ENCODE data around the gene AIF1L.
"Not testable (repeated sequence)": the region's sequence is repeated elsewhere in the genome, so short reads cannot be mapped to it uniquely, and the experiment has no call there.

Gene AIF1L

DNA sequence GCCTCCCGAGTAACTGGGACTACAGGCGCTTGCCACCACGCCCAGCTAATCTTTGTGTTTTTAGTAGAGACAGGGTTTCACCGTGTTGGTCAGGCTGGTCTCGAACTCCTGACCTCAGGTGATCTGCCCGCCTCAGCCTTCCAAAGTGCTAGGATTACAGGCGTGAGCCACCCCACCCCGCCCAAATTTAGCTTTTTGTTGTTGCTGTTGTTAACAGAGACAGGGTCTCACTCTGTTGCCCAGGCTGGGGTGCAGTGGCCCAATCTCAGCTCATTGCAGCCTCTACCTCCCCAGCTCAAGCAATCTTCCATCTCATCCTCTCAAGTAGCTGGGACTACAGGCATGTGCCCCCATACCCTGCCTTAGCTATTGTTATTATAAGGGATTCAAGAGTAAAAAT is 3.5 kb downstream of the AIF1L start:
- DNase-seq: not testable (repeated sequence)

DNA sequence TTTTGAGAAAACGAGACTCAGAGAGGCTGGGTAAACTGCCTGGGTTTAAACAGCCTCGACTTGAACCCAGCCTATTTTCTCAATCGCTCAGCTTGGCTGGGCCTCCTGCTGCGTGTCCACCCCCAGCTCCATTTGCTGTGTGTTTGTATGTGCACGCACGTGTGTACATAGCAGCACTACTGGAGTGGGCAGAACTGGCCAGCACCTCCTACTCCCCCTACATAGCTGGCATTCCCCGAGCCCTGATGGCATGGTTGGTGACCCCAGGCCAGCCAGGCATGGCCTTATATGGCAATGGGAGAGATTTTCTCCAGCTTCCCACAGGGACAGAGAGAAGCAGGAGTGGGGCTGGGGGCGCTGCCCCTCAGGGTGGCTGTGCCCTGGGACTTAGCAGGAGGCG is 4.1 kb downstream of the AIF1L start:
- DNase-seq: no peak

DNA sequence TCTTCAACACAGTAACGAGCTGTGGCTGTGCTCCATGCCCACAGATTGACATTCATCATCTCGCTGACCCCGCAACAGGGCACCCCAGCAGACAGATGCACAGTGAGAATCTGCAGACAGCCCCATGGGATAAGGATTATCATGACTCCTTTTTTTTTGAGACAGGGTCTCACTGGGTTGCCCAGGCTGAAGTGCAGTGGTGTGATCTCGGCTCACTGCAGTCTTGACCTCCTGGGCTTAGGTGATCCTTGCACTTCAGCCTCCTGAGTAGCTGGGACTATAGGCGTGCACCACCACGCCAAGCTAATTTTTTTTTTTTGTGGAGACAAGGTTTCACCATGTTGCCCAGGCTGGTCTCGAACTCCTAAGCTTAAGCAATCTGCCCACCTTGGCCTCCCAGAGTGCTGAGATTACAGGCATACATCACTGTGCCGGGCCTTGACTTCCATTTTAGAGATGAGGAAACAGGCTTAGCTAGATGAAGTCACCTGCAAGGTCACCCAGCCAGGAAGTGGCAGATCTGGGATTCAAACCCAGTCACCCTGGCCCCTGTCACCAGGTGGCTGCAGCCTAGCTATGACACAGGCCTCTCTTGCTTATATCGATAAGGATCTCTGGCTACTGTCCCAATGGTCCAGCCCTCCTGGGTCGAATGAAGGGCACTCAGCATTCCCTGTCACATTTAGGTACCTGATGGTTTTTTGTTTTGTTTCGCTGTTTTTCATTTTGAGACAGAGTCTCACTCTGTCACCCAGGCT is 5.1 kb downstream of the AIF1L start:
- no peak for DNase-seq

DNA sequence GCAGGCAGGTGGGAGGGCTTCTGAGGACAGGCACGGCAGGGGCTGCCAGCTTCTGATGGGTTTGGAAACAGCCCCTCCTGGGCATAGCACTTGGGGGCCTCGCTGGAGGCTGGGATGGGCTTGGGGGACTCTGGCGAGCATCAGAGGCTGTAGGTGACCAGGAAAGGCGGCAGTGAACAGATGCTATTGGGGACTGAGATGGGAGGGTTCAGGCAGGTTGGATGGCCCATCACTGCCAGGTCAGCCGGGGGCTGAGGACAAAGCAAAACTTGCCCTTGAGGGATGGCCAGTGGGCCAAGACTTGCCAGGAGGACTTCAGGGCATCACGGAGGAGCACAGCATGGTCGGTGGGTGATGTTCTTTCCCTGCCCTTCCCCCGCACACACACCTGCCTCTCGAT is 6.7 kb downstream of the AIF1L start:
- DNase-seq: no peak

- no peak for DNase-seq
Observed at GRCh38 chr9:131103535-131103934, 7.2 kb downstream of the AIF1L start.

GRCh38 chr9:131104016-131104740 is 7.8 kb downstream of the AIF1L start:
- no peak for DNase-seq

DNA sequence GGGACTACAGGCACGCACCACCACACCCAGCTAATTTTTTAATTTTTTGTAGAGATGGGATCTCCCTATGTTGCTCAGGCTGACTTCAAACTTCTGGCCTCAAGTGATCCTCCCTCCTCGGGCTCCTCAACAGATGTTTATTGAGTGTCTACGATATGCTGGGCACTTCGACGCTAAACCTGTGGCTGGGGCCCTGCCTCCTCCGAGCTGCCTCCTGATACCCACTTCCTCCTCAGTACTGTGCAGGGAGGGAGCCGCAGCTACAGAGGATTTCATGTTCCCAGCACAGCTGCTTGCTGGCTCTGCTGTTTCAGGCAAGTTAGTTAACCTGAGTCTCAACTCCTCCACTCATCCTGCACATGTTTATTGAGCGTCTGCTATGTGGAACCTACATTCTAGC is 9.6 kb downstream of the AIF1L start:
- no peak for DNase-seq

- DNase-seq: no peak
Observed at GRCh38 chr9:131107760-131108159, 11.4 kb downstream of the AIF1L start.

- DNase-seq: no peak
Observed at GRCh38 chr9:131111186-131111853, 15.0 kb downstream of the AIF1L start.

GRCh38 chr9:131111854-131112311 is 15.6 kb downstream of the AIF1L start:
- DNase-seq: no peak

DNA sequence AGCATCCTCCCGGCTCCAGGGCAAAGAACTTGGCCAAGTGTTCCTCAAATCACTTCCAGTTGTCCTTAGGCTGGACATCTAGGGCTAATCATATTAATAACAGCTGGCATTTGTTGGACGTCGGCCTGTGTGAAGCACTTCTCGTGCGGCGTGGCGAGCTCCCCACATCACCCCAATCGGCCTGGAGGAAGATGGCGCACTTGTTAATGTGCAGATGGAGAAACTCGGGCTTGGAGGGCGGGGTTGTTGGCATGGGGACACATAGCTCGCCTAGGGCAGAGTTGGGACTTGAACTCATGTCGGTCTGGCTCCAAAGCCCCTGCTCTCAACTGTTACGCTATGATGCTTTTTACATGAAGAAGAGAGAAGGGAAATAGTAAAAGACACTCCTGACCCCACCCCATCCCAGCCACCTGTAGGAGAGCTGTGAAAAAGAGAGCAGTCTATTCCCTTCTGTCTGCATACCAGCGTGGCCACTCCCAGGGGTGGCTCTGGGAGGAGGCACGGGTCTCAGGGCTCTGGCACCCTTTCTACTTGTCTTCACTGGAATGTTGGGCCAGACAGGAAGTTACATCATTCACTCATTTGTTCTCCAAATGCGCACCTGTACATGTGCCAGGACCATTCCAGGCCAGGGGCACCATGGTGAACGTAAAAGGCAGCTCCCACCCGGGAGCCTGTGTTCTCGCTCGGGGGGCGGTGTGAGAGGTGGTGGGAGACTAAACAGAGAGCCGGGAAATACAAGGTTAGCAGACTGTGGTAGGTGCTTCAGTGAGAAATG is 16.2 kb downstream of the AIF1L start:
- DNase-seq: no peak

DNA sequence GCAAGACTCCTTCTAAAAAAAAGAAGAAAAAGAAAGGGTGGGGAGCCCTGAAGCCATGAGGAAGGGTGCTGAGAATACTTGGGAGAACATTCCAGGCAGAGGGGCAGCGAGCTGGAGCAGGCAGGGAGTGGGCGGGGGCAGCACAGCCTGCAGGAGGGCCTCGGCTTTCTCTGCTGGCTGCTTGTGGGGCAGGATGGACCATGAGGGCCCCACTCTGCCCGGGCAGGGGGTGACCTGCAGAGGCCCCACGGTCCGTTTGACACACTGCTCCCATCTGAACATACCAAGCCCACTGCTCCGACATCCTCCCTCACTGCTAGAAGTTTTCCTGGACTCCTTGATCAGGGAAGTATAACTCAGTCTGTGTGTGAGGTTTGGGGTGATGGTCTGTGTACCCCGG is 17.3 kb downstream of the AIF1L start:
- no peak for DNase-seq

- no peak for DNase-seq
Observed at GRCh38 chr9:131114084-131114535, 17.8 kb downstream of the AIF1L start.

DNA sequence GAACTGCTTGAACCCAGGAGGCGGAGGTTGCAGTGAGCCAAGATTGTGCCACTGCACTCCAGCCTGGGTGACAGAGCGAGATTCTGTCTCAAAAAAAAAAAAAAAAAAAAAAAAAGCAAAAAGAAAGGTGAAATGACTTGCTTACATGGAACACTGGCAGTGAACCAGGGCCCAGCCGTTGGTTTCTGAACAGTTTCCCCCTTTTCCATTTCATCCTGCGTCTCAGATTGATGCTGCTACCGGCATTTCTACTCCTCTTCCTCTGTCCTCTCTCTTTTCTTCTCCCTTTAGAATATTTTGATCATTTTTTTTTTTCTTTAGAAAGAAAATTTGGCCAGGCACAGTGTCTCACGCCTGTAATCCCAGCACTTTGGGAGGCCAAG is 19.0 kb downstream of the AIF1L start:
- DNase-seq: not testable (repeated sequence)

DNA sequence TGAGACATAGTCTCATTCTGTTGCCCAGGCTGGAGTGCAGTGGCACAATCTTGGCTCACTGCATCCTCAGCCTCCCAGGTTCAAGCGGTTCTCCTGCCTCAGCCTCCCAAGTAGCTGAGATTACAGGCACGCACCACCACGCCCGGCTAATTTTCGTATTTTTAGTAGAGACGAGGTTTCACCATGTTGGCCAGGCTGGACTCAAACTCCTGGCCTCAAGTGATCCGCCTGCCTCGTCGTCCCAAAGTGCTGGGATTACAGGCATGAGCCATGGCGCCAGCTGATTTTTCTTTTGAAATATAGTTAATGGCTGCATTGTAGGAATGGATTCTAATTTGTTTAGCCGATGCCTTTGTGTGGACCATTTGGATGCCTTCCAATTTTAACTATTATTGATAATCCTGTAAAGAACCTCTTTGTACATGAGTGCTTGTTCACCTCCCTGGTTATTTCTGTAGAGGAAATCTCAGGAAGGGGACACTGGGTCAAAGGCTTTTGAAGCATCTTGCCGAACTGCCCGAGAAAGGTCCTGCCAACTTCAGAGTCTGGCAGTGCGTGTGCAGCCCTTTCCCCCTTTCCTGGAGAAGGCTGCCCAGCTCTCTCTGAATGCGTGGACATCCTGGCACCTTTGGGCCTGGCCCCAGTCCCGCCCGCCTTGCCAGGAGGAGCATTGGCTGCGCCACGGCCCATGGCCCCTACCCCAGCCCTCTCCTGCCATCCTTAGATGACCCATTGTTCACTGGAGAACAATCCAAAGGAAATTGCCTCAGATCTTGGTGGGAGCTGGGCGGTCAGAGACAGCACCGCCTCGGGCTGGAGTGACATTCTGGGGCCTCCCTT is 20.2 kb downstream of the AIF1L start:
- DNase-seq: no peak

DNA sequence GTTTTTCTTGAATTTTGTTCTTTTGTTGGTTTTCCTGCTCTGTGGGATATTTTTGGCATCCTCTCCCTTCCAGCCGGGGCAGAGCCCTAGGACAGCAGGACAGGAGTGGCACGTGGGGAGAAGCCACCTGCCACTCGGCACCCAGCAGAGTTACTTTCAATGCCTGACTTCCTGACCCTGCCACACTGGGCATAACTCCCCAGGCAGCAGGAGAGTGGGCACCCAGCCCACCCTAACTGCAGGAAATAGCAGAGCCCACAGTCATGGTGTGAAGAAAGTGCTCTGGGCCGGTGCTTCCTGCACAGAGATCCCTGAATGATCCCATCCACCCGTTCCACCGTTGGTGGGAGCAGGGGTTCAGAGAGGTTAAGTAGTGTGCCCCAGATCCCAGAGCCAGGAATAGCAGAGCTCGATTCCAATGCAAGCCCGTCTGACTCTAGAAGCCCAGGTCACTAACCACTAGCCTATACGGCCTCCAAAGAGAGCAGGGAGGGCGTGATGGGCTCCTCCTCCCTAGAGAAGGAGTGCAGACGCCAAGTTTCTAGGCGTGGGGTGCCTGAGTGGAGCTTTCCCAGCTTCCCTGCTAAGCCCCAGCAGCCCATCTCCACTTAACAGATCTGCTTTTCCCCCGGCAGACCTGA is 20.9 kb downstream of the AIF1L start:
- DNase-seq: peak in 1 of 2 experiments; percentile 15

DNA sequence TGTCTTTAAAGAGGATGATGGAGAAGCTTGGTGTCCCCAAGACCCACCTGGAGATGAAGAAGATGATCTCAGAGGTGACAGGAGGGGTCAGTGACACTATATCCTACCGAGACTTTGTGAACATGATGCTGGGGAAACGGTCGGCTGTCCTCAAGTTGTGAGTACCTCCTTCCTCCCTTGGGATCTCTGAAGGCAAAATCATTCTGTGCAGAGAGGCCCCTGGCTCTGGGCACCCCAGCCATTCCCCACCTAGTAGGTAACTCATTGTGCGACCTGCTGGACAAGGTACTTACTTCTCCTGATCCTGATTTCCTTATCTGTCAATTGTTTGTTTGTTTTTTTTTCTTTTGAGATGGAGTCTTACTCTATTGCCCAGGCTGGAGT is 21.4 kb downstream of the AIF1L start:
- no peak for DNase-seq

DNA sequence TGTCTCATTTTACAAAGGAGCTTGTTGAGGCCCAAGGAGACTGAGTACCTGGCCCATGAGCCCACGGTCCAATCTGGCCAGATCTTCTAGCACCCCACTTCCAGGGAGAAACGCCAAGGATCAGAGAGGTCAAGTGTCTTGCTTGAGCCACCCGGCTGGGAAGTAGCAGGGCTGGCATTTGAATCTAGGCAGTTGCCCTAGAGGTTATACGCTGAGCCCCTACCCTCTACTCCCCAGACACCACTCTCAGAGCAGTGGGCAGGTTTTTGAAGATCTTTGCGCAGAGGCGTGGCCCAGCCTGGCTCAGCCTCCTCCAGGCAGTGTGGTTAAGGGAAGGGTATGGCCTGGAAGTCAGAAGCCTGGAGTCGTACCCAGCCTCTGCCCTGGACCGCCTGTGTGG is 23.3 kb downstream of the AIF1L start:
- DNase-seq: no peak

DNA sequence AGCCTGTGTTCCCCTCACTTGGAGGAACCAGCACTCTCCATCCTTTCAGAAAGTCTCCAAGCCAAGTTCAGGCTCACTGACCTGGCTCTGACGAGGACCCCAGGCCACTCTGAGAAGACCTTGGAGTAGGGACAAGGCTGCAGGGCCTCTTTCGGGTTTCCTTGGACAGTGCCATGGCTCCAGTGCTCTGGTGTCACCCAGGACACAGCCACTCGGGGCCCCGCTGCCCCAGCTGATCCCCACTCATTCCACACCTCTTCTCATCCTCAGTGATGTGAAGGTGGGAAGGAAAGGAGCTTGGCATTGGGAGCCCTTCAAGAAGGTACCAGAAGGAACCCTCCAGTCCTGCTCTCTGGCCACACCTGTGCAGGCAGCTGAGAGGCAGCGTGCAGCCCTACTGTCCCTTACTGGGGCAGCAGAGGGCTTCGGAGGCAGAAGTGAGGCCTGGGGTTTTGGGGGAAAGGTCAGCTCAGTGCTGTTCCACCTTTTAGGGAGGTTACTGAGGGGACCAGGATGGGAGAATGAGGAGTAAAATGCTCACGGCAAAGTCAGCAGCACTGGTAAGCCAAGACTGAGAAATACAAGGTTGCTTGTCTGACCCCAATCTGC is 24.4 kb downstream of the AIF1L start:
- no peak for DNase-seq

- no peak for DNase-seq
Observed at GRCh38 chr9:131121346-131121745, 25.0 kb downstream of the AIF1L start.

- DNase-seq: no peak
Observed at GRCh38 chr9:131122158-131122557, 25.8 kb downstream of the AIF1L start.
